ENCODE data around the gene BSN. TPM values are rescaled to one million over a fixed set of nuclear protein-coding genes. Genes with fewer than 3 reads are reported as not detected.
"Not testable (repeated sequence)": the region's sequence is repeated elsewhere in the genome, so short reads cannot be mapped to it uniquely, and the experiment has no call there.

The BSN gene
- total RNA-seq, 4 donors from 2014 or later, result 0.04 to 0.59 (median 0.15) TPM

GRCh38 chr3:49681232-49681522, 126.9 kb downstream of the BSN start:
- TF ChIP-seq POLR2A (IDR thresholded peaks at IDR 0.05) (no peak), POLR2AphosphoS5 (IDR thresholded peaks at IDR 0.05) (no peak), EP300 (IDR thresholded peaks at IDR 0.05) (no peak)
- TF ChIP-seq, protein P1, sequence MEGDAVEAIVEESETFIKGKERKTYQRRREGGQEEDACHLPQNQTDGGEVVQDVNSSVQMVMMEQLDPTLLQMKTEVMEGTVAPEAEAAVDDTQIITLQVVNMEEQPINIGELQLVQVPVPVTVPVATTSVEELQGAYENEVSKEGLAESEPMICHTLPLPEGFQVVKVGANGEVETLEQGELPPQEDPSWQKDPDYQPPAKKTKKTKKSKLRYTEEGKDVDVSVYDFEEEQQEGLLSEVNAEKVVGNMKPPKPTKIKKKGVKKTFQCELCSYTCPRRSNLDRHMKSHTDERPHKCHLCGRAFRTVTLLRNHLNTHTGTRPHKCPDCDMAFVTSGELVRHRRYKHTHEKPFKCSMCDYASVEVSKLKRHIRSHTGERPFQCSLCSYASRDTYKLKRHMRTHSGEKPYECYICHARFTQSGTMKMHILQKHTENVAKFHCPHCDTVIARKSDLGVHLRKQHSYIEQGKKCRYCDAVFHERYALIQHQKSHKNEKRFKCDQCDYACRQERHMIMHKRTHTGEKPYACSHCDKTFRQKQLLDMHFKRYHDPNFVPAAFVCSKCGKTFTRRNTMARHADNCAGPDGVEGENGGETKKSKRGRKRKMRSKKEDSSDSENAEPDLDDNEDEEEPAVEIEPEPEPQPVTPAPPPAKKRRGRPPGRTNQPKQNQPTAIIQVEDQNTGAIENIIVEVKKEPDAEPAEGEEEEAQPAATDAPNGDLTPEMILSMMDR (IDR thresholded peaks at IDR 0.05), result no peak
- Histone ChIP-seq H3K9me3 (no peaks in the 10 kb centered on the region), H3K4me1 (peaks cover 5% of the 10 kb centered on the region), H3K4me3 (no peak overlapping the region), H3K27me3 (no peaks in the 10 kb centered on the region), H3K36me3 (peaks cover 82% of the 10 kb centered on the region), H3K27ac (no peak overlapping the region)
- DNase-seq (ENCODE audit: low spot score in 2 of 2), result no peak
- 100% methylated on average over 2 of the region's 2 CpGs for WGBS

- DNase-seq (ENCODE audit: low spot score in 2 of 2), result no peak
- Histone ChIP-seq H3K27ac (no peak overlapping the region), H3K4me3 (no peak overlapping the region), H3K9me3 (no peaks in the 10 kb centered on the region), H3K36me3 (peaks cover 79% of the 10 kb centered on the region), H3K27me3 (no peaks in the 10 kb centered on the region), H3K4me1 (peaks cover 8% of the 10 kb centered on the region)
- WGBS, result 93% methylated on average over 3 of the region's 4 CpGs
- TF ChIP-seq EP300 (IDR thresholded peaks at IDR 0.05) (no peak), POLR2AphosphoS5 (IDR thresholded peaks at IDR 0.05) (no peak), POLR2A (IDR thresholded peaks at IDR 0.05) (no peak)
- TF ChIP-seq, protein P1 (IDR thresholded peaks at IDR 0.05), result no peak
Measured at GRCh38 chr3:49681543-49681942, 127.3 kb downstream of the BSN start.

DNA sequence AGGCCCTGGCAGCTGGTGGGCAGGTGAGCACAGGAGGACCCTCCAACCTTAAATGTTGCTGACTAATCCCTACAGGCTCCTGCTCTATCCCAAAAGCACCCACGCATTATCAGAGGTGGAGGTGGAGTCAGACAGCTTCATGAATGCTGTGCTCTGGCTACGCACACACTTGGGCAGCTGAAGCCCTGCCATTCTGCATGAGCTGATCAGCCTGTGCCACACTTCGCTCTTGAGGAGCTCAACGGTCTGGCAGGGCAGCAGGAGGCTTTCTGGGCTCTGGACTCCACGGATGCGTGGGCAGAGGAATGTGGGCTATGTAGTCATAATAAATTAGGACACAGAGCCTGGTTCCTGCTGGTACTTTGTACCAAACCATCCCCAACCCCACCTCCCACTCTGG, 128.9 kb downstream of the BSN start:
- H3K4me1 ChIP-seq, result peaks cover 16% of the 10 kb centered on the region
- no peak overlapping the region for H3K4me3 ChIP-seq
- H3K27me3 ChIP-seq, result no peaks in the 10 kb centered on the region
- H3K27ac ChIP-seq, result no peak overlapping the region
- DNase-seq (ENCODE audit: low spot score in 2 of 2), result no peak
- peaks cover 62% of the 10 kb centered on the region for H3K36me3 ChIP-seq
- 85% methylated on average over 4 of the region's 6 CpGs for WGBS
- TF ChIP-seq, protein P1 (IDR thresholded peaks at IDR 0.05), result no peak
- no peak for TF ChIP-seq POLR2AphosphoS5 (IDR thresholded peaks at IDR 0.05)
- no peak for TF ChIP-seq EP300 (IDR thresholded peaks at IDR 0.05)
- no peak for TF ChIP-seq POLR2A (IDR thresholded peaks at IDR 0.05)
- no peaks in the 10 kb centered on the region for H3K9me3 ChIP-seq

DNA sequence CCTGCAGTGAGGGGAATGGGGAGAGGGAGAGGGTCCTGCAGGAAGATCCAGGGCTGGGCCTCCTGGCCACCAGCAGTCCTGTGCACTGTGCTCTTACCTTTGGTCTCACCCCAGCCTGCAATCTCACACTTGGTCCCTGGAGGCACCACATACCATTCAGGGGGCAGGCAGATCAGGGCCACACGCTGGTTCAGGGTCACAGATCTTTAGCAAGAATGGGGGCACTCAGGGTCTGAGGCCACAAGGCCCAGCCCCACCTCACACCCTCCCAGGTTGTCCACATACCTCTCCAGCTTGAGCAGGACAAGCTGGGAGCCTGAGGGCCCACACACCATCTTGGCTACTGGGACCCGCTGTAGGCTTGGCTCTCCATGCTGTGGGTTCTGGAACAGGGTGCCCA, 130.2 kb downstream of the BSN start:
- 100% methylated on average over 1 of the region's 2 CpGs for WGBS
- H3K27me3 ChIP-seq; H3K9me3 ChIP-seq; DNase-seq (ENCODE audit: low spot score in 2 of 2); H3K27ac ChIP-seq; H3K4me3 ChIP-seq: not testable (repeated sequence)
- Histone ChIP-seq H3K36me3 (peaks cover 51% of the 10 kb centered on the region), H3K4me1 (peaks cover 27% of the 10 kb centered on the region)

GRCh38 chr3:49685103-49685502, 130.8 kb downstream of the BSN start:
- WGBS, result 93% methylated on average over 10 of the region's 10 CpGs
- not testable (repeated sequence) for DNase-seq (ENCODE audit: low spot score in 2 of 2); H3K27me3 ChIP-seq; H3K9me3 ChIP-seq; H3K27ac ChIP-seq; H3K4me3 ChIP-seq
- peaks cover 30% of the 10 kb centered on the region for H3K4me1 ChIP-seq
- H3K36me3 ChIP-seq, result peaks cover 44% of the 10 kb centered on the region

DNA sequence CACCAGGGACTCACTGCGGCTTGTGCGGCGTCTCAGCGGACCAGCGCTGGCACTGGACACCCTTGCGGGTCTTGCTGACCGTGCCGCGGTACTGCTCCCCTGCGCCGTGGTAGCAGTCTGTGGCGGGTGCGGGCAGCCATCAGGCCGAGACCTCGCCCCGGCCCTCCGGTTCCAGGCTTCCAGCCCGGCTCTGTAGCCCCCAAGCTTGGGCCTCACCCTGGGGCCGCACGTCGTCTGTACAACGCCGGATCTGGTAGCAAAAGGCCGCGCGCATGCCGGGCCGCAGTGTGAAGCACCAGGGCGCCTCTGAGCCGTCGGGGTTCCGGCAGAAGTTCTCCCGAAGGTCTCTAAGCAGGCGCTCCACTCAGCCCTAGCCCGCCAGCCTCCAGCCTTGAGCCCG, 131.6 kb downstream of the BSN start:
- H3K4me1 ChIP-seq, result peaks cover 37% of the 10 kb centered on the region
- H3K27ac ChIP-seq; H3K27me3 ChIP-seq; DNase-seq (ENCODE audit: low spot score in 2 of 2); H3K9me3 ChIP-seq: not testable (repeated sequence)
- peak overlapping the region; percentile 47 for H3K4me3 ChIP-seq
- 16% methylated on average over 5 of the region's 36 CpGs for WGBS
- H3K36me3 ChIP-seq, result peaks cover 37% of the 10 kb centered on the region

DNA sequence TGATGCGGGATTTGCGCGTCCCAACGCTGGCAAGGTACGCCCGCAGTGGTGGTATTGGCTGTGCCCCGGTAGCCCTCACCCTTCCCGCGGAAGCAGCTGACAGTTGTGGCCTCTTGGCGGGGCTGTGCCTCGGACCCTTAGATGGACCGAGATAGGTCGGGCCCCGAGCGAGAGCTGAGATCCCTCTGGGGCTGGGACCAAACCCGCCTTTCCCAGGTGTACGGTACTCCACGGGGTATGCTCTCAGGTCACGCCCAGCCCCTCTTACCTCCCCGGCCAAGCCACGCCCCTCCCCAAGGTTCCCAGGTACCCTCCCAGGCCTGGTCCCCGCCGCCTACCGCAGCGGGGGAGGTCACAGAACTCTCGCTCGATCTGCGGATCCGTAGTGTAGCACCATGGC, 132.1 kb downstream of the BSN start:
- peaks cover 32% of the 10 kb centered on the region for H3K36me3 ChIP-seq
- WGBS, result no CpG with 5 or more reads among the region's 29 CpGs
- DNase-seq (ENCODE audit: low spot score in 2 of 2), result peak in 1 of 2 donors; percentile 81
- peaks cover 42% of the 10 kb centered on the region for H3K4me1 ChIP-seq
- not testable (repeated sequence) for H3K27me3 ChIP-seq, H3K9me3 ChIP-seq, H3K27ac ChIP-seq
- peak overlapping the region; percentile 47 for H3K4me3 ChIP-seq

- Histone ChIP-seq H3K36me3 (peaks cover 26% of the 10 kb centered on the region), H3K4me1 (peaks cover 48% of the 10 kb centered on the region), H3K4me3 (peak overlapping the region; percentile 47)
- not testable (repeated sequence) for H3K9me3 ChIP-seq; H3K27ac ChIP-seq; H3K27me3 ChIP-seq; DNase-seq (ENCODE audit: low spot score in 2 of 2)
- WGBS, result no CpG with 5 or more reads among the region's 44 CpGs
Measured at GRCh38 chr3:49686769-49687423, 132.6 kb downstream of the BSN start.

DNA sequence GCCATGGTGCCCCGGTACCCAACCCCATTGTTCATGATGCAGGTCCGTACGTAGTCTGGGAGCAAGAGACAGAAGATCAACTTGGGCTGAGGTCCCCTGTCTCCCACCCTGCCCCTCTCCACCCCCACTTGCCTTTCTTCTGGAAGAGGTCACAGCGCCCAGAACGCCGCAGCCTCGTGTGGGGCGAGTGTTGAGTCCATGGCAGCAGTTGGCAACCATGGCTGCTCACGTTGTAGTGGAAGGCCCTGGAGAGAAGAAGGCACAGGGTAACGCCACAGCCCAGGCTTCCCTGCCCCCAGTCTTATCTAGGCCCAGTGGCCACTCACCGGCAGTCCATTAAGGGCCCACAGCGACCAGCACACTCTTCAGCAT, 133.1 kb downstream of the BSN start:
- not testable (repeated sequence) for H3K27ac ChIP-seq; H3K9me3 ChIP-seq; H3K27me3 ChIP-seq; DNase-seq (ENCODE audit: low spot score in 2 of 2)
- H3K36me3 ChIP-seq, result peaks cover 21% of the 10 kb centered on the region
- peaks cover 48% of the 10 kb centered on the region for H3K4me1 ChIP-seq
- WGBS, result 80% methylated on average over 1 of the region's 12 CpGs
- peak overlapping the region; percentile 47 for H3K4me3 ChIP-seq

DNA sequence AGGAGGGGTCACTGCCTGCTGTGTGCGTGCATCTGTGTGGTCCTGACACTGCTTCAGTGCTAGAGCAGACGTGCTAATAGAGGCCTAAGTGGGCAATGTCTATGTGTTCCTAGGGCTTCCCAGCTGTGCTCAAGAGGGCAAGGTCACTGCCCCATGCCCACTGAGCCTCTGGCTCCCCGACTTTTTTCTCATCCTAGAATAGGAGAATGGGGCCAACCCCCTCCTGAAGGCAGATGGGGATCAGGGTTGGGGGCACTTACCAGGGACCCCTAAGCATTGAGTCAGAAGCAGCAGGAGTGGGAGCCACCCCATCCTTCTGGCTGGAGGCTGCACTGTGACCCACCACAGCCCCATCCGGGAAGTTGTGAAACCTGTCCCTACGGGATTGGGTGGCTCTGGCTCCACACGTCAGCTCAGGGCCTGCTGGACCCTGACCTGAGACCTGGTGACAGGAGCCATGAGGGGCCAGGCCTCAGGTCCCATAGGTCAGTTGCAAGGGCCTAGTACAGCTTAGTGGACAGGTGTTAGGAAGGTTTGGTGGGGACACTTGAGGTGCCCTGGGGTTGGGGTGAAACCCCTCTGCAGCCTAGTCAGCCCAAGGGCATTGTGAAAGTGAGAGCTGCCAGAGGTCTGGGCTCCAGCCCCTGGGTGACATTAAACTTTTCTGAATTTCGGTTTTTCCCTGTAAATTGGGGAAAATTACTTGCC, 134.2 kb downstream of the BSN start:
- H3K4me1 ChIP-seq, result peaks cover 48% of the 10 kb centered on the region

More for the DNA sequence above, 134.2 kb downstream of the BSN start:
- Histone ChIP-seq H3K4me3 (peak overlapping the region; percentile 99), H3K36me3 (peaks cover 10% of the 10 kb centered on the region)
- 62% methylated on average over 4 of the region's 7 CpGs for WGBS
- not testable (repeated sequence) for H3K27me3 ChIP-seq; H3K9me3 ChIP-seq; DNase-seq (ENCODE audit: low spot score in 2 of 2); H3K27ac ChIP-seq

Data from suprapubic skin (tissue), 4 donors.